ENCODE measurements around the gene FAM240A.
"Not testable (repeated sequence)": the region's sequence is repeated elsewhere in the genome, so short reads cannot be mapped to it uniquely, and the experiment has no call there.

The FAM240A gene

DNA sequence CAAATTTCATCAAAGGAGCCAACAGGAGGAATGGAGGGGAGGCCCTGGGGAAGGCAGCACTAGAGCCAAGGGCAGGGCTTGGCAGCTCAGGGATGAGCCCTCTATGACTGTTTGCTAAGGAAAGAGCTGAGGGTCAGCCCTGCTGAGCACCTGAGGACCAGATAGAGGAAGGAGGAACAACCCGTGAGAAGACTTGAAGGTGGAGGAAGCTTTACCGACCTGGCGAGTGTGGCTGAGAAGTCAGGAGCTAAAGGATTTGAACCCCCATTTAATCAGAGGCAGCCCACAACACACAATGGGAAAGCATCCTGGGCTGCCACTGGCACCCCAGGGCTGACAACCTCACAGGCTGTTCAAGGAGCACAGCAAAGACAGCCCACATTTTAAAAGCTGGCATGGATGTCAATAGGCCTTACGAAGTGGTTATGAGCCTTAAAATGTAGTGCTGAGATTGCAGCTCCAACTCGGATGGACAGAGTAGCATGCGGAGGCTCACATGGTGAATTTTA is 25.5 kb upstream of the FAM240A start:
- DNase-seq (ENCODE audit: low read depth in 2 of 2) = no peak

GRCh38 chr3:46587268-46587667 is 25.1 kb upstream of the FAM240A start:
- DNase-seq (ENCODE audit: low read depth in 2 of 2) = not testable (repeated sequence)

DNA sequence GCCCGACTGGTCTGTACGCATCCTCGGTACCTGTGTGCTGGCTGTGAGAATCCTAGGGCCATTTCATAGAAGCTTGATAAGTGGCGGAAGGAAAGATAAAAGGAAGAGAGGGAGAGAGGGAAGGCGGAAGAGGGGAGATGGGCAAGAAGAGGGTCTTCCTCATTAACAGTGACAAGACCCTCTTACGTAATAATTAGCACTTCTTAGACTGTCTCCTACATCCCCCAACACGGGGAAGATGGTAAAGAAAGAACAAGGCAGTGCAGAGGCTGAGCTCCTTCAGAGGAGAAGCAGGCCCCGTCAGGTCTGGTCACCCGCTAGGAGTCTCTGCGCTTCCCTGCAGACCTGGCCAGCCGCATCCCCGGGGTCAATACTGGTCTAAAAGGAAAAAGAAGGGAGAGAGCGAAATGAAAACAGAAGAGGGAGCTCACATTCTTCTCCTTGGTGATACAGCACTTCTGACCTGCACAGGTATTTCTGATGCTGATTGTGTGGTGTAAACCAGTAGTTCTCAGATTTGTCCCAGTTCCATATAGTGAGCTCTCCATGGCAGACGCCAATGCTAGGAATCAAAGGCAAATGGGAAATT is 19.0 kb upstream of the FAM240A start:
- no peak for DNase-seq (ENCODE audit: low read depth in 2 of 2)

GRCh38 chr3:46593979-46594378 is 18.3 kb upstream of the FAM240A start:
- no peak for DNase-seq (ENCODE audit: low read depth in 2 of 2)

- DNase-seq (ENCODE audit: low read depth in 2 of 2) = no peak
Measured at GRCh38 chr3:46594723-46595122, 17.6 kb upstream of the FAM240A start.

GRCh38 chr3:46595819-46596314 is 16.5 kb upstream of the FAM240A start:
- no peak for DNase-seq (ENCODE audit: low read depth in 2 of 2)

DNA sequence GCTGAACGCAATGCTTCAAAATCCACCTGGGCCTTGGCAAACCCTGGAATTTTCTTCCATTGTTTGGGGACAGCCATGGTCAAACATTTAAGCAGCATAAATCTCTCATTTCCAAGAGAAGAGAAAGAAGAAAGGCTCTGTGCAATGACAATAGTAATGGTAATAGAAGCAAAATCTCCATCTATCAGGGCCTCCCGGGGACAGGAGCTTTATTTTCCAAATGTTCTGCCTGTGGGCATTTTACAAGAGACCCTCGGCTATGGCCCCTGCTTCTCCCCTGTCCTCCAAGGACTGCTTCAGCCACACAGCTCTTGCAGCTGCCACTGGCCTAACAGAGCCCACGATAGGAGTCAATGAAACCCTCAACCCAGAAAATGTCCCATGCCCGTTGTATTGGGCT is 12.7 kb upstream of the FAM240A start:
- no peak for DNase-seq (ENCODE audit: low read depth in 2 of 2)

DNA sequence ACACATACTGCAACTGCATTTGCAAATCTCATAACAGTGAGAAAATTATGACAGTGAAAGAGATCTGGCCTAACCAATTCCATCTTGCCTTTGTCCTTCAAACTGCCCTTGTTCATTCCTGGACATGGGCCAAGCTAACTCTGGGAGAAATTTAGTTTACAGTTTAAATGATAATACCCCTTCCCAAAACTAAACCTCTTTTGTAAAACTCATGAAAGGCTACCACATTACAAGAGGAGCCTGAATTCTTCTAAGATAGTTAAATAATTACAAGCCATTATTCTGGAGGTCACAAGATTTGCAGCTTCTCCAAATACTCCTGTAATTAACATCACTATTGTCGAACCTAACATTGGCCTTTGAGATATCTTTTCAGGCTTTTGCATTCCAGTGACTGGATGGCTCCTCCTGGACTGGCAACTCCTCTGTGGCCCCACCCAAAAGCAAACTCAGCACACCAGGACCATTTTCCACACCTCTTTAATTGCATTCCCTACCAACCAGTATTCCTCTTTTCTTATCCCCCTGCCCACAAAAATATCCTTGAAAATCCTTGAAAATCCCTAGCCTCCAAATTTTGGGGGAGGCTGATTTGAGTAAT is 8.8 kb upstream of the FAM240A start:
- DNase-seq (ENCODE audit: low read depth in 2 of 2) = no peak

- no peak for DNase-seq (ENCODE audit: low read depth in 2 of 2)
Measured at GRCh38 chr3:46604127-46604526, 8.2 kb upstream of the FAM240A start.

DNA sequence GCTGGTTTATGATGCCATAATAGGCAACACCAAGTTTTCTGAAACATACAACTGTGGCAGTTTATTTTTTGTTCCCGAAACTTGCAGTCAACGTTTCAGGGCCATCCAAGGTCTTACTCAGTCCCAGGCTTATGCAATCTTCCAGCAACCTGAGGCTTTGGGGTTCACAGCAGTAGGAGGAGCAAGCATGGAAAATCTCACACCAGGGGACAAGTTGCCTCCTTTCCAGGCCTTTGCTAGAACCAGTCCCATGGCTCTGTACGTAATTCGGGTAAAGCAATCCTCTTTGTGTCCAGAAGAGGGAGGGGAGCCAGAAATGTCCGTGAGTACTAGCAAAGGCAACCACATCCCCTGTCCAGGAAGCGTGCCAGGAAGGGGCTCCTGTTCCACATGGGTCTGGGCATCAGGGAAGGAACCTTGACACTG is 4.7 kb upstream of the FAM240A start:
- DNase-seq (ENCODE audit: low read depth in 2 of 2) = no peak

GRCh38 chr3:46609212-46609721 is 3.1 kb upstream of the FAM240A start:
- no peak for DNase-seq (ENCODE audit: low read depth in 2 of 2)

DNA sequence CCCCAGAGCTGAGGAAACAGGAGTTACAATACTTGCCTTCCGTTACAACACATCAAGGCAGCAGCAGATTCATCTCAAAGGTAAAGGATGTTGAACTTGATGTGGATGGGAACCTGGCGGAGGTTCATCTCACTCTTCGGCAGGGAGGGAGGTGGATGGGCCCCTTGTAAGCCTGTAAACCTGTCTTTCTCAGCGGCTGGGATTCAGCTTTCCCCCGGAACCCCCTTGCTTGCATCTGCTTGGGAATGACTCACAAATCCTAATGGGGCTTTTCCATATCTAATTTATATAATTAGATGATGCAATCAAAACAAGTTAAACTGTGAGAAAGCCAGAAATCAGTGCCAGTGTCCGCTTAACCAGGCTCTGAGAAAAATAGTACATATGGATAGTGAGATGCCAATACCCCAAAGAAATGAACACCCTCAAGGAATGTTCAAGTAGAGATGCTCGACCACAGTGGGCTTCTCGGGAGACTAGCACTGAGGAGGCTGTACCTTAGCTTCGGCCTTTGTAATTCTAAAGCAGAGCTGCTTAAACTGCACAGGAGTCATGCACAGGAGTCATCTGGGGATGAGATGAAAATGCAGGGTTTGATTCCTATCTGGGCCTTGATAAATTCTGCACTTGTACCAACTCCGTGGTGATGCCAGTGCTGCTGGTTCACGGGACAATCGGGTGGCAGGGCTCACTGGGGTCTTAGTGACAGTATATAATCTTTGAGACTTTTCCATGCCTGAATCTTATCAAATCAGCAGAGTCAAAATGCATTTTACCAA is 2.2 kb upstream of the FAM240A start:
- no peak for DNase-seq (ENCODE audit: low read depth in 2 of 2)

DNA sequence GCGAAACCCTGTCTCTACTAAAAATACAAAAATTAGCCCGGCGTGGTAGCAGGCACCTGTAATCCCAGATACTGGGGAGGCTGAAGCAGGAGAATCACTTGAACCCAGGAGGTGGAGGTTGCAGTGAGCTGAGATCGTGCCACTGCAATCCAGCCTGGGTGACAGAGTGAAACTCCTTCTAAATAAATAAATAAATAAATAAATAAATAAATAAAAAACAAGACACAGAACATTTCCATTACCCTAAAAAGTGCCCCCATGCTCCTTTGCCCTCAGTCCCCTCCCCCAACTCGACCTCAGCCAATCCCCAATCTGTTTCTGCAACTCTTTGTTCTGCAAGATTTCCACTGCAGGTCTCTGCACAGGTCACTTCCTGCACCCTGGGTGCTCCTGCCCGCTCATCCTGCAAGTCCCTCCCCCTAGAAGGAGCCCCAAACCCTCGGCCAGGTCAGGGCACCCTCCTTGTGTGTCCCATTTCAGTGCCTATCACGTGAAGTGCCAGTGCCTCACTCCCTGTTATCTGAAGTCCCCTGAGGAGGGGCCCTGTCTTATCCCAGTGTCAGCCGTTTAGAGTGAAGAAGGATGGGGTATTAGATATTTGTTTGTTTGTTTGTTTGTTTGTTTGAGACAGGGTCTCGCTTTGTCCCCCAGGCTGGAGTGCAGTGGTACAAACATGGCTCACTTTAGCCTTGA is 1.1 kb downstream of the FAM240A start:
- DNase-seq (ENCODE audit: low read depth in 2 of 2) = no peak

DNA sequence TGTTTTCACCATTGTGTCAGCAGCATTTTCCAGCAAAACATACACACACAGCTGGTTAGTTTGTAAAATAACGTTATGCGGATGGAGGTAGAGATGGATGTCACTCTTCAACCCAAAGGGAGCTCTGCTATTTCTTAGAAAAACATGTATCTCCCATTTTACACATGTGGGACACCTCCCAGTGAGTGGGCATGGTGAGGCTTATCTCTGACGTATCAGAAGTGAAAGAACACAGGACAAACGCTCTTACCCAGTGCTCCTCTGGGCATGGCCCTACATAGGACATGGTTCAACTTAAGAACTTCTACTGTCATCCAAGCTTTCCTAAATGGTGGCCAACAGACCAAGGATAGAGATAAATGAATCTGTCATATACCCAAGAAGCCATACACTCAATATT is 2.1 kb downstream of the FAM240A start:
- DNase-seq (ENCODE audit: low read depth in 2 of 2) = no peak

- DNase-seq (ENCODE audit: low read depth in 2 of 2) = no peak
Measured at GRCh38 chr3:46615050-46615775, 2.9 kb downstream of the FAM240A start.

GRCh38 chr3:46615976-46616375 is 3.7 kb downstream of the FAM240A start:
- no peak for DNase-seq (ENCODE audit: low read depth in 2 of 2)

- DNase-seq (ENCODE audit: low read depth in 2 of 2) = no peak
Measured at GRCh38 chr3:46617941-46618340, 5.6 kb downstream of the FAM240A start.

DNA sequence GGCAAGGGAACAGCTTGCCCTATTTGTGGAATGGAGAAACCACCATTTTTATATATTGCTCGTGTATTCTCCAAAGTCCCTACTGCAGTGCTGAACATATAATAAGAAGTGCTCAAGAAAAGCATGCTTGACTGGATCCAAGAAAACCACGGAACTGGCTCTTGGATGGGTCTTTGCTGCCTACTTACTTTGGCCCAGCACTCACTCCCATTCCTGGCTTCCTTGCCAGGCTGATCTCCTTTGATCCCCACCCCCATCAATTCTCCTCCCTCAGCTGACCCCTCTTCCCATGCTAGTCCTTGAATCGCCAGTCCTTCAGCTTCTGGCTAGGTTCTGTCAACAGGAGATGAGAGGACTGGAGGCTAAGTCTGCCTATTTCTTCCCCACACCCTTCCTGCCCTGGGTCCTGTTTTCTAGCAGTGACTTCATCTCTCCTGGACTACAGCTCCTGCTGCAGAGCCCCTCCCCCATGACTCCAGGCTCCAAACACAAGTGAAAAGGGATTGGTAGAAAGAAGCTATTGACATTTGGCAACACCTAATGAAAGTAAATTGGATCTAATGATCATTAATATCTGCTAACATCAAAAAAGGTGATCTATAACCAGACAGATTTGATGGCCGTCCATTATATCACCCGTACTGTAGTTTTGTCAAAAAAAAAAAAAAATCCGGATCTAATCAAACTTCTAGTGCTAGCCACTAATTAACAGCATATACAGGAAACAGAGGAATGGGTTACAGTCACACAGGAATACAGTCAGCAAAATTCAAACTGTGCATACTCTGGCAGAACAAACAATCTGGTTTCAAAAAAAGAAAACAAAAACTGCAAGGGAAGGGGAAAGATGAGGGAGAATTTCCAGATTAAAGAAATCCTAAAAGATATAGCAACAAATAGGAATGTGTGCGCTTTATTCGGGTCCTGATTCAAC is 7.8 kb downstream of the FAM240A start:
- no peak for DNase-seq (ENCODE audit: low read depth in 2 of 2)

DNA sequence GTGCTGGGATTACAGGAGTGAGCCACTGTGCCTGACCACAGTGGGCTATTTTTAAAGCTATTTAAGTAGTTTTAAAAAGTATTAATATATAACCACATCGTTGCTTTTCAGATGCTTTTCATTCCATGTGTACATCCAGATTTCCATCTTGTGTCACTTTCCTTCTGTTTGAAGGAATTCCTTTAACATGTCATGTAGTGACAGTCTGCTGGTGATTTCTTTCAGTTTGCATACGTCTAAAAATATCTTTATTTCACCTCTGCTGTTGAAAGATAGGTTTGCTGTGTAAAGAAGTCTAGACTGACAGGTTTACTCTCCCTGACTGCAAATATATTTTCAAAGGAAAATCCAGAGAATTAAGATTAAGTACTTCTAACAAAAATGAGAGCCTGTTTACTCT is 12.2 kb downstream of the FAM240A start:
- DNase-seq (ENCODE audit: low read depth in 2 of 2) = no peak

- DNase-seq (ENCODE audit: low read depth in 2 of 2) = no peak
Measured at GRCh38 chr3:46624975-46625490, 12.7 kb downstream of the FAM240A start.

Data from stimulated activated CD8-positive, alpha-beta memory T cell treated with anti-CD3 and anti-CD28 coated beads, Interleukin-2, amount 100 ng/mL, for 48 hours (primary cell).